GM23338 (cell line): ENCODE results near the gene PTPN21. TPM values are rescaled to one million over a fixed set of nuclear protein-coding genes. Genes with fewer than 3 reads are reported as not detected.
A peak's percentile ranks its signal among the peaks of the same experiment; 100 is the strongest.

Experiments used
- ATAC-seq: fragments of 200-7000 bp; cut with Tn5 transposase; 3 replicates; pipeline ENCODE4 v1.9.1; 2020
- DNase-seq: peaks from one replicate; pipeline ENCODE4 v3.0.0-alpha.2; 2015; ENCODE audit warnings: low spot score
- H2AFZ ChIP-seq: fragments of 200-600 bp; sonication (generic); 2 replicates; pipeline ENCODE4 v1.8.0; 2016; ENCODE audit warnings: antibody characterized with exemption, mild to moderate bottlenecking, moderate library complexity
- H3F3A ChIP-seq: fragments of 200-600 bp; sonication (generic); replicated peaks from 2 replicates; pipeline ENCODE4 v1.8.0; 2017; ENCODE audit warnings: antibody characterized with exemption, mixed run types, low read depth
- H3K27ac ChIP-seq: fragments of 200-600 bp; sonication (generic); 2 replicates; pipeline ENCODE4 v1.6.1; 2016; ENCODE audit warnings: low read depth
- H3K27me3 ChIP-seq: fragments of 200-600 bp; sonication (generic); 2 replicates; pipeline ENCODE4 v1.8.0; 2016; ENCODE audit warnings: mild to moderate bottlenecking, mixed run types, moderate library complexity; ENCODE audit not compliant: insufficient read depth
- H3K36me3 ChIP-seq: fragments of 200-600 bp; sonication (generic); 2 replicates; pipeline ENCODE4 v1.8.0; 2016; ENCODE audit warnings: mild to moderate bottlenecking; ENCODE audit not compliant: insufficient read depth
- H3K4me1 ChIP-seq: fragments of 200-600 bp; sonication (generic); 2 replicates; pipeline ENCODE4 v1.8.0; 2016; ENCODE audit warnings: mild to moderate bottlenecking, moderate library complexity; ENCODE audit not compliant: insufficient read depth
- H3K4me2 ChIP-seq: fragments of 200-600 bp; sonication (generic); 2 replicates; pipeline ENCODE4 v1.7.1; 2017; ENCODE audit warnings: mixed run types
- H3K4me3 ChIP-seq: fragments of 200-600 bp; sonication (generic); 2 replicates; pipeline ENCODE4 v1.6.1; 2016; ENCODE audit warnings: mixed run types
- H3K79me2 ChIP-seq: fragments of 200-600 bp; sonication (generic); replicated peaks from 2 replicates; pipeline ENCODE4 v1.8.0; 2017; ENCODE audit warnings: mild to moderate bottlenecking; ENCODE audit not compliant: insufficient read depth
- H3K9me2 ChIP-seq: fragments of 200-600 bp; sonication (generic); 2 replicates; pipeline ENCODE4 v1.8.0; 2017; ENCODE audit not compliant: insufficient read depth
- H4K20me1 ChIP-seq: fragments of 200-600 bp; sonication (generic); replicated peaks from 2 replicates; pipeline ENCODE4 v1.8.0; 2017; ENCODE audit warnings: mild to moderate bottlenecking; ENCODE audit not compliant: insufficient read depth
- H3K27ac Mint-ChIP-seq: 2 replicates; pipeline ENCODE4 v1.8.0; 2020; ENCODE audit warnings: inconsistent platforms, mild to moderate bottlenecking, moderate library complexity, mixed read lengths
- H3K27me3 Mint-ChIP-seq: 3 replicates; pipeline ENCODE4 v1.8.0; 2022; ENCODE audit warnings: low read depth, mild to moderate bottlenecking, moderate library complexity, mixed read lengths, inconsistent platforms; ENCODE audit not compliant: insufficient read depth, poor library complexity
- H3K36me3 Mint-ChIP-seq: 3 replicates; pipeline ENCODE4 v1.8.0; 2021; ENCODE audit warnings: low read depth, mild to moderate bottlenecking, inconsistent platforms, moderate library complexity, mixed read lengths
- H3K4me1 Mint-ChIP-seq: 3 replicates; pipeline ENCODE4 v1.8.0; 2020; ENCODE audit warnings: mild to moderate bottlenecking, inconsistent platforms, mixed read lengths
- H3K4me3 Mint-ChIP-seq: 3 replicates; pipeline ENCODE4 v1.8.0; 2021; ENCODE audit warnings: moderate library complexity, mild to moderate bottlenecking, inconsistent platforms, mixed read lengths
- H3K9me3 Mint-ChIP-seq: 3 replicates; pipeline ENCODE4 v1.8.0; 2020; ENCODE audit warnings: moderate library complexity, mild to moderate bottlenecking, inconsistent platforms, mixed read lengths
- CREB1 ChIP-seq: fragments of 250-450 bp; sonication (Bioruptor Pico); IDR thresholded peaks from 2 replicates; pipeline ENCODE4 v1.5.0; 2020; ENCODE audit warnings: low read depth, mild to moderate bottlenecking, moderate library complexity
- EZH2phosphoT487 ChIP-seq: fragments of 200-600 bp; sonication (generic); IDR thresholded peaks from one replicate; pipeline ENCODE4 v1.8.1; 2018; ENCODE audit warnings: antibody characterized with exemption; ENCODE audit not compliant: unreplicated experiment
- JUNB ChIP-seq: IDR thresholded peaks from one replicate; pipeline ENCODE4 v1.6.1; 2016; ENCODE audit warnings: antibody characterized with exemption; ENCODE audit not compliant: unreplicated experiment
- NANOG ChIP-seq: IDR thresholded peaks from 2 replicates; pipeline ENCODE4 v1.6.1; 2016; ENCODE audit warnings: antibody characterized with exemption, borderline replicate concordance
- STAT1 ChIP-seq: IDR thresholded peaks from one replicate; pipeline ENCODE4 v1.6.1; 2016; ENCODE audit warnings: antibody characterized with exemption; ENCODE audit not compliant: unreplicated experiment
- ZNF114 ChIP-seq: fragments of 250-450 bp; sonication (Bioruptor Pico); IDR thresholded peaks from 2 replicates; pipeline ENCODE4 v1.5.0; 2020; ENCODE audit warnings: mild to moderate bottlenecking, moderate library complexity
- ZNF331 ChIP-seq: fragments of 250-450 bp; sonication (Bioruptor Pico); IDR thresholded peaks from 2 replicates; pipeline ENCODE4 v1.5.0; 2020; ENCODE audit warnings: low read depth, mild to moderate bottlenecking, moderate library complexity
- polyA plus RNA-seq: library from polyadenylated mRNA; unstranded; fragments of >200 nt; fragmentation: Nextera tagmentation; extraction: Ambion mirVana; gene quantifications from 2 replicates; pipeline ENCODE4 v1.2.1, GENCODE V29; 2016
- total RNA-seq: library from RNA; depleted of rRNA; stranded (reverse); fragments of >200 nt; shearing (Covaris generic); gene quantifications from 2 replicates; pipeline ENCODE4 v1.2.3, GENCODE V29; 2014
- TF ChIP-seq, protein P1 (sequence below), 2 experiments: fragments of 200-600 bp in 1 of 2; sonication (generic) in 1 of 2; conservative IDR thresholded peaks; 2 replicates each; pipeline versions ENCODE4 v1.5.1 to v1.6.1; 2016 to 2017; ENCODE audit warnings: antibody characterized with exemption in 2 of 2, low read depth in 2 of 2, mild to moderate bottlenecking in 2 of 2, moderate library complexity in 1 of 2
- TF ChIP-seq, protein P2 (sequence below): fragments of 250-450 bp; sonication (Bioruptor Pico); IDR thresholded peaks from 2 replicates; pipeline ENCODE4 v1.5.0; 2020; ENCODE audit warnings: mild to moderate bottlenecking, moderate library complexity
- TF ChIP-seq, protein P3 (sequence below): IDR thresholded peaks from 2 replicates; pipeline ENCODE4 v1.6.1; 2016; ENCODE audit warnings: antibody characterized with exemption
- TF ChIP-seq, protein P4 (sequence below): IDR thresholded peaks from one replicate; pipeline ENCODE4 v1.6.1; 2018; ENCODE audit warnings: antibody characterized with exemption; ENCODE audit not compliant: unreplicated experiment

Gene PTPN21
- total and polyA plus RNA-seq, 2 experiments from 2014 or later = 2.7 to 5.6 TPM

DNA sequence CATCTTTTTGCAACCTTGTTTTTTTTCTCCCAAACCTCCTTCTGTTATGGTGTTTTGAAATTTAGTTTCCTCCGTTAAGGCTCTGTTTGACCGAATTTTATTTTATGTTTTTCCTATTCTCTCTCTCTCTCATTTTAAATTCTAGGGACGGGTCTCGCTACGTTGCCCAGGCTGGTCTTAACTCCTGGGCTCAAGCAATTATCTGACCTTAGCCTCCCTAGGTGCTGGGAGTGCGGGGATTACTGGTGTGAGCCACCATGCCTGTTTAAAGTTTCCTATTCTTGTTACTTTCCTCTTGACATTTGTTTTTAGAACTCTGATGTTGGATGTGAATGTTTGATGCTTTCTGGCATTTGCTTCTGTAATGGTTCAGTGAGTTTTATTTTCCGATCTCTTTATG lies 9.0 kb upstream of the PTPN21 start:
- H3F3A ChIP-seq = no peaks in the 10 kb centered on the region
- Mint-ChIP-seq H3K9me3 (no peaks in the 10 kb centered on the region; the same call in 2 of the 3 replicates), H3K36me3 (peaks cover 30% of the 10 kb centered on the region), H3K27ac (peak overlapping the region; percentile 84), H3K4me3 (peak overlapping the region; percentile 89), H3K27me3 (peaks cover 11% of the 10 kb centered on the region), H3K4me1 (peaks cover 22% of the 10 kb centered on the region)
- H3K36me3 ChIP-seq = peaks cover 14% of the 10 kb centered on the region
- ATAC-seq = no peak
- no peaks in the 10 kb centered on the region for H3K9me2 ChIP-seq
- no peaks in the 10 kb centered on the region for H3K27me3 ChIP-seq
- H3K4me3 ChIP-seq = peak overlapping the region; percentile 72
- peak overlapping the region; percentile 79 for H3K4me2 ChIP-seq
- H3K27ac ChIP-seq = peak overlapping the region; percentile 78; the same call in 1 of the 2 replicates
- TF ChIP-seq CREB1 (CRISPR knock-in tag) (no peak), EZH2phosphoT487 (no peak), NANOG (no peak), ZNF331 (CRISPR knock-in tag) (no peak), ZNF114 (CRISPR knock-in tag) (no peak), JUNB (no peak), STAT1 (no peak)
- TF ChIP-seq, protein P1, sequence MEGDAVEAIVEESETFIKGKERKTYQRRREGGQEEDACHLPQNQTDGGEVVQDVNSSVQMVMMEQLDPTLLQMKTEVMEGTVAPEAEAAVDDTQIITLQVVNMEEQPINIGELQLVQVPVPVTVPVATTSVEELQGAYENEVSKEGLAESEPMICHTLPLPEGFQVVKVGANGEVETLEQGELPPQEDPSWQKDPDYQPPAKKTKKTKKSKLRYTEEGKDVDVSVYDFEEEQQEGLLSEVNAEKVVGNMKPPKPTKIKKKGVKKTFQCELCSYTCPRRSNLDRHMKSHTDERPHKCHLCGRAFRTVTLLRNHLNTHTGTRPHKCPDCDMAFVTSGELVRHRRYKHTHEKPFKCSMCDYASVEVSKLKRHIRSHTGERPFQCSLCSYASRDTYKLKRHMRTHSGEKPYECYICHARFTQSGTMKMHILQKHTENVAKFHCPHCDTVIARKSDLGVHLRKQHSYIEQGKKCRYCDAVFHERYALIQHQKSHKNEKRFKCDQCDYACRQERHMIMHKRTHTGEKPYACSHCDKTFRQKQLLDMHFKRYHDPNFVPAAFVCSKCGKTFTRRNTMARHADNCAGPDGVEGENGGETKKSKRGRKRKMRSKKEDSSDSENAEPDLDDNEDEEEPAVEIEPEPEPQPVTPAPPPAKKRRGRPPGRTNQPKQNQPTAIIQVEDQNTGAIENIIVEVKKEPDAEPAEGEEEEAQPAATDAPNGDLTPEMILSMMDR (conservative IDR thresholded peaks at IDR 0.05; ENCODE audit: low read depth in 2 of 2) = no peak
- TF ChIP-seq, protein P2, sequence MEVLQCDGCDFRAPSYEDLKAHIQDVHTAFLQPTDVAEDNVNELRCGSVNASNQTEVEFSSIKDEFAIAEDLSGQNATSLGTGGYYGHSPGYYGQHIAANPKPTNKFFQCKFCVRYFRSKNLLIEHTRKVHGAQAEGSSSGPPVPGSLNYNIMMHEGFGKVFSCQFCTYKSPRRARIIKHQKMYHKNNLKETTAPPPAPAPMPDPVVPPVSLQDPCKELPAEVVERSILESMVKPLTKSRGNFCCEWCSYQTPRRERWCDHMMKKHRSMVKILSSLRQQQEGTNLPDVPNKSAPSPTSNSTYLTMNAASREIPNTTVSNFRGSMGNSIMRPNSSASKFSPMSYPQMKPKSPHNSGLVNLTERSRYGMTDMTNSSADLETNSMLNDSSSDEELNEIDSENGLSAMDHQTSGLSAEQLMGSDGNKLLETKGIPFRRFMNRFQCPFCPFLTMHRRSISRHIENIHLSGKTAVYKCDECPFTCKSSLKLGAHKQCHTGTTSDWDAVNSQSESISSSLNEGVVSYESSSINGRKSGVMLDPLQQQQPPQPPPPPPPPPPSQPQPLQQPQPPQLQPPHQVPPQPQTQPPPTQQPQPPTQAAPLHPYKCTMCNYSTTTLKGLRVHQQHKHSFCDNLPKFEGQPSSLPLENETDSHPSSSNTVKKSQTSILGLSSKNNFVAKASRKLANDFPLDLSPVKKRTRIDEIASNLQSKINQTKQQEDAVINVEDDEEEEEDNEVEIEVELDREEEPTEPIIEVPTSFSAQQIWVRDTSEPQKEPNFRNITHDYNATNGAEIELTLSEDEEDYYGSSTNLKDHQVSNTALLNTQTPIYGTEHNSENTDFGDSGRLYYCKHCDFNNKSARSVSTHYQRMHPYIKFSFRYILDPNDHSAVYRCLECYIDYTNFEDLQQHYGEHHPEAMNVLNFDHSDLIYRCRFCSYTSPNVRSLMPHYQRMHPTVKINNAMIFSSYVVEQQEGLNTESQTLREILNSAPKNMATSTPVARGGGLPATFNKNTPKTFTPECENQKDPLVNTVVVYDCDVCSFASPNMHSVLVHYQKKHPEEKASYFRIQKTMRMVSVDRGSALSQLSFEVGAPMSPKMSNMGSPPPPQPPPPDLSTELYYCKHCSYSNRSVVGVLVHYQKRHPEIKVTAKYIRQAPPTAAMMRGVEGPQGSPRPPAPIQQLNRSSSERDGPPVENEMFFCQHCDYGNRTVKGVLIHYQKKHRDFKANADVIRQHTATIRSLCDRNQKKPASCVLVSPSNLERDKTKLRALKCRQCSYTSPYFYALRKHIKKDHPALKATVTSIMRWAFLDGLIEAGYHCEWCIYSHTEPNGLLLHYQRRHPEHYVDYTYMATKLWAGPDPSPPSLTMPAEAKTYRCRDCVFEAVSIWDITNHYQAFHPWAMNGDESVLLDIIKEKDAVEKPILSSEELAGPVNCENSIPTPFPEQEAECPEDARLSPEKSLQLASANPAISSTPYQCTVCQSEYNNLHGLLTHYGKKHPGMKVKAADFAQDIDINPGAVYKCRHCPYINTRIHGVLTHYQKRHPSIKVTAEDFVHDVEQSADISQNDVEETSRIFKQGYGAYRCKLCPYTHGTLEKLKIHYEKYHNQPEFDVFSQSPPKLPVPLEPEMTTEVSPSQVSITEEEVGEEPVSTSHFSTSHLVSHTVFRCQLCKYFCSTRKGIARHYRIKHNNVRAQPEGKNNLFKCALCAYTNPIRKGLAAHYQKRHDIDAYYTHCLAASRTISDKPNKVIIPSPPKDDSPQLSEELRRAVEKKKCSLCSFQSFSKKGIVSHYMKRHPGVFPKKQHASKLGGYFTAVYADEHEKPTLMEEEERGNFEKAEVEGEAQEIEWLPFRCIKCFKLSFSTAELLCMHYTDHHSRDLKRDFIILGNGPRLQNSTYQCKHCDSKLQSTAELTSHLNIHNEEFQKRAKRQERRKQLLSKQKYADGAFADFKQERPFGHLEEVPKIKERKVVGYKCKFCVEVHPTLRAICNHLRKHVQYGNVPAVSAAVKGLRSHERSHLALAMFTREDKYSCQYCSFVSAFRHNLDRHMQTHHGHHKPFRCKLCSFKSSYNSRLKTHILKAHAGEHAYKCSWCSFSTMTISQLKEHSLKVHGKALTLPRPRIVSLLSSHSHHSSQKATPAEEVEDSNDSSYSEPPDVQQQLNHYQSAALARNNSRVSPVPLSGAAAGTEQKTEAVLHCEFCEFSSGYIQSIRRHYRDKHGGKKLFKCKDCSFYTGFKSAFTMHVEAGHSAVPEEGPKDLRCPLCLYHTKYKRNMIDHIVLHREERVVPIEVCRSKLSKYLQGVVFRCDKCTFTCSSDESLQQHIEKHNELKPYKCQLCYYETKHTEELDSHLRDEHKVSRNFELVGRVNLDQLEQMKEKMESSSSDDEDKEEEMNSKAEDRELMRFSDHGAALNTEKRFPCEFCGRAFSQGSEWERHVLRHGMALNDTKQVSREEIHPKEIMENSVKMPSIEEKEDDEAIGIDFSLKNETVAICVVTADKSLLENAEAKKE (CRISPR knock-in tag) = no peak
- TF ChIP-seq, protein P3, sequence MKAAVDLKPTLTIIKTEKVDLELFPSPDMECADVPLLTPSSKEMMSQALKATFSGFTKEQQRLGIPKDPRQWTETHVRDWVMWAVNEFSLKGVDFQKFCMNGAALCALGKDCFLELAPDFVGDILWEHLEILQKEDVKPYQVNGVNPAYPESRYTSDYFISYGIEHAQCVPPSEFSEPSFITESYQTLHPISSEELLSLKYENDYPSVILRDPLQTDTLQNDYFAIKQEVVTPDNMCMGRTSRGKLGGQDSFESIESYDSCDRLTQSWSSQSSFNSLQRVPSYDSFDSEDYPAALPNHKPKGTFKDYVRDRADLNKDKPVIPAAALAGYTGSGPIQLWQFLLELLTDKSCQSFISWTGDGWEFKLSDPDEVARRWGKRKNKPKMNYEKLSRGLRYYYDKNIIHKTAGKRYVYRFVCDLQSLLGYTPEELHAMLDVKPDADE = no peak
- TF ChIP-seq, protein P4, sequence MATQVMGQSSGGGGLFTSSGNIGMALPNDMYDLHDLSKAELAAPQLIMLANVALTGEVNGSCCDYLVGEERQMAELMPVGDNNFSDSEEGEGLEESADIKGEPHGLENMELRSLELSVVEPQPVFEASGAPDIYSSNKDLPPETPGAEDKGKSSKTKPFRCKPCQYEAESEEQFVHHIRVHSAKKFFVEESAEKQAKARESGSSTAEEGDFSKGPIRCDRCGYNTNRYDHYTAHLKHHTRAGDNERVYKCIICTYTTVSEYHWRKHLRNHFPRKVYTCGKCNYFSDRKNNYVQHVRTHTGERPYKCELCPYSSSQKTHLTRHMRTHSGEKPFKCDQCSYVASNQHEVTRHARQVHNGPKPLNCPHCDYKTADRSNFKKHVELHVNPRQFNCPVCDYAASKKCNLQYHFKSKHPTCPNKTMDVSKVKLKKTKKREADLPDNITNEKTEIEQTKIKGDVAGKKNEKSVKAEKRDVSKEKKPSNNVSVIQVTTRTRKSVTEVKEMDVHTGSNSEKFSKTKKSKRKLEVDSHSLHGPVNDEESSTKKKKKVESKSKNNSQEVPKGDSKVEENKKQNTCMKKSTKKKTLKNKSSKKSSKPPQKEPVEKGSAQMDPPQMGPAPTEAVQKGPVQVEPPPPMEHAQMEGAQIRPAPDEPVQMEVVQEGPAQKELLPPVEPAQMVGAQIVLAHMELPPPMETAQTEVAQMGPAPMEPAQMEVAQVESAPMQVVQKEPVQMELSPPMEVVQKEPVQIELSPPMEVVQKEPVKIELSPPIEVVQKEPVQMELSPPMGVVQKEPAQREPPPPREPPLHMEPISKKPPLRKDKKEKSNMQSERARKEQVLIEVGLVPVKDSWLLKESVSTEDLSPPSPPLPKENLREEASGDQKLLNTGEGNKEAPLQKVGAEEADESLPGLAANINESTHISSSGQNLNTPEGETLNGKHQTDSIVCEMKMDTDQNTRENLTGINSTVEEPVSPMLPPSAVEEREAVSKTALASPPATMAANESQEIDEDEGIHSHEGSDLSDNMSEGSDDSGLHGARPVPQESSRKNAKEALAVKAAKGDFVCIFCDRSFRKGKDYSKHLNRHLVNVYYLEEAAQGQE = no peak
- H3K79me2 ChIP-seq = peaks cover 37% of the 10 kb centered on the region
- peaks cover 7% of the 10 kb centered on the region; the same call in 1 of the 2 replicates for H4K20me1 ChIP-seq
- peaks cover 13% of the 10 kb centered on the region for H3K4me1 ChIP-seq
- peak; percentile 10 for DNase-seq
- H2AFZ ChIP-seq = 0 out of 2 replicates have a peak overlapping the region, but pooled peaks have one; percentile 25
